ENCODE data around the gene TOMM22.

The TOMM22 gene

DNA sequence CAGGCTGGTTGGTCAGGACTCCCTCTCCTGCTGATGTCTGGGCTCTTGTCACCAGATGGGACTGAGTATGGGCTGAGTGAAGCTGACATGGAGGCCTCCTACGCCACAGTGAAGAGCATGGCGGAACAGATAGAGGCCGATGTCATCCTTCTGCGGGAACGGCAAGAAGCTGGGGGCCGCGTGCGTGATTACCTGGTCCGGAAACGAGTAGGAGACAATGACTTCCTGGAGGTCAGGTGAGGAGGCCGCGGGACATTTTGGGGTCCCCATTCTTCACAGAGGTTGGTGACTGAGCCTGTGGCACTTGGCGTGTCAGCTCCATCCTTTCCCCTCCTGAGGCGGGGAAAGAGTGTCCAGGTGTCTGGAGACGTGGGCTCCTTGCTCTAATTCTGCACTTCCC, 34.1 kb downstream of the TOMM22 start:
- no peak for DNase-seq

DNA sequence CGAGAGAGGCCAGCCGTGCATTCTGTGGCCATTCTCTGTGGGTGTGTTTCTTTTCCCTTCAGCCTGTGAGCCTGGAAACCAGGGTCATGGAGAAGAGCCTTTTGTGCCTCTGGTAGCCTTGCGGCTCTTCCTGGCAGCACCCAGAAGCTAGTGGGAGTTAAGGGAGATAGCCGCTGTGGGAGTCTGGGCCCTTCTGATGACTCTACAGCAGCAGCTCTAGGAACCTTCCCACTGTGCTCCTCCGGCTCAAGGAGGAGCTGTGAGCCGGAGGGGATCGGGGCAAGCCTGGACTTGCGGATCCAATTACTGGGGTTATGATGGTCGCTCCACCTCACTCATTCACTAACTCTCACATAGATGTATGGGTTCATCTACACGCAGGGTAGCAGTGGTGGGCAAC, 34.5 kb downstream of the TOMM22 start:
- no peak for DNase-seq

- DNase-seq = no peak
Observed at GRCh38 chr22:38716826-38717225, 35.1 kb downstream of the TOMM22 start.

DNA sequence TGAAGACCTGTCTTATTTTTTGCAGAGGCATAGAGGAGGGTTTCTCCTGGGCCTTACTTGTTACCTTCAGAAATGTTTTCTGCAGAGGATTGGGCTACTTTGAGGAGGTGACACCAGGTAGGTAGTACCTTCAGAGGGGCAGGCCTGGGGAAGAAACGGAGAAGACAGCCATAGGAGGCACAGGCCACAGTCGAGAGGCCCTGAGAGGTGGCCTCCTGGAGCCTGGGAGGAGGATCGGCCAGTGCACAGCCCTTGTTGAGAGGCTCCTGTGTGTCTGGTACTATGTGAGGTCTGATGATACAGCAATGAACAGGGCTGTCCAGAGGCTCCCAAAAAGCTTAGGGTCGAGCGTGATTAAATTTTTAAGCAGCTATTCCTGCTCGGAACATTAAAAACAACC, 35.5 kb downstream of the TOMM22 start:
- no peak for DNase-seq

DNA sequence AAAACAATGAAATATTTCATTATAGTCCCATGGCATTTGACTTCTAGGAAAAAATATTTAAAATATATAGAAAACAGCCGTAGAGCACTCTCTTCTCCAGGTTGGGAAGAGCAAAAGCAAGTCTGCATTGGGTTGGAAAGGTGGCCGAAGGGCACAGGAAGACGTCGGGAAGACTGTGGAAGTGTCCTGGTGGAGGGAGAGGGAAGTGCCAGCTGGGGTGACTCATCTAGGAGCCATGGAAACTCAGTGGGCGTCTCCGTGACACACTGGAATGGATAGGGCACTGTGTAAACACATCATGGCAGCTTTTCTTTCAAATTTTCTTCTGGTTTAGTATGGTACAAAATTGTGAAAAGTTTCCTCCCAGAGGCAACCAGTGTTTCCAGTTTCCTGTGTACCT, 36.7 kb downstream of the TOMM22 start:
- DNase-seq = no peak

- DNase-seq = no peak
Observed at GRCh38 chr22:38719196-38719595, 37.4 kb downstream of the TOMM22 start.

DNA sequence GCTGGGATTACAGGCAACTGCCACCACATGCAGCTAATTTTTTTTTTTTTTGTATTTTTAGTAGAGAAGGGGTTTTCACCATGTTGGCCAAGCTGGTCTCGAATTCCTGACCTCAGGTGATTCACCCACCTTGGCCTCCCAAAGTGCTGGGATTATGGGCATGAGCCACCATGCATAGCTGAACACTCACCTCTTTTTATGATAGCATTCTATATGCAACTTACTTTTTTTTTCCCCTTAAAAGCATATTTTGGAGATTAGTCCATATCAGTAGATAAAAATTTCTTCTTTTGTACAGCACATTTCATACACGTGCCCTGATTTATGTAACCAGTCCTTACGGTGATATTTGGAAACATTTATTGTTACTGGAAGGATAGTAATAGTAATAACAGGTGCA, 38.6 kb downstream of the TOMM22 start:
- DNase-seq = no peak

DNA sequence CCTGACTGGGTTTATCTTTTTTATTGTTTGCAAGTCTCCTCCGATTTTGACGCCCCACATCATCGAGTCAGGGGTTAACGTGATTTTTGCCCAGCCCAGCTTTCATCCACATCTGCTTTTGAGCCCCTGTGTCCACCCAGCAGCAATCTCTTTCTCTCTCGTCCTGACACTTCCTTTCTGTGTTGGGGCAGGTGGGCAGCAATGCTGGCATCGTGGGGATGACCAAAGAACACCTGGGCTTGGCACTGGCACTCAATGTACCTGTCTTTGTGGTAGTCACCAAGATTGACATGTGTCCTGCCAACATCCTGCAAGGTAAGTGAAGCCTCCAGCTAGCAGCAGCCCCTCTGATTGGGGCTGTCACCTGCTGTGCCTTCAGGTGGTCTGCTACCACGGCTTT, 39.8 kb downstream of the TOMM22 start:
- no peak for DNase-seq

GRCh38 chr22:38724176-38724575, 42.4 kb downstream of the TOMM22 start:
- no peak for DNase-seq

- no peak for DNase-seq
Observed at GRCh38 chr22:38724926-38725571, 43.3 kb downstream of the TOMM22 start.

- no peak for DNase-seq
Observed at GRCh38 chr22:38725900-38726655, 44.3 kb downstream of the TOMM22 start.

GRCh38 chr22:38727123-38727522, 45.4 kb downstream of the TOMM22 start:
- no peak for DNase-seq

GRCh38 chr22:38727530-38728451, 46.0 kb downstream of the TOMM22 start:
- no peak for DNase-seq

DNA sequence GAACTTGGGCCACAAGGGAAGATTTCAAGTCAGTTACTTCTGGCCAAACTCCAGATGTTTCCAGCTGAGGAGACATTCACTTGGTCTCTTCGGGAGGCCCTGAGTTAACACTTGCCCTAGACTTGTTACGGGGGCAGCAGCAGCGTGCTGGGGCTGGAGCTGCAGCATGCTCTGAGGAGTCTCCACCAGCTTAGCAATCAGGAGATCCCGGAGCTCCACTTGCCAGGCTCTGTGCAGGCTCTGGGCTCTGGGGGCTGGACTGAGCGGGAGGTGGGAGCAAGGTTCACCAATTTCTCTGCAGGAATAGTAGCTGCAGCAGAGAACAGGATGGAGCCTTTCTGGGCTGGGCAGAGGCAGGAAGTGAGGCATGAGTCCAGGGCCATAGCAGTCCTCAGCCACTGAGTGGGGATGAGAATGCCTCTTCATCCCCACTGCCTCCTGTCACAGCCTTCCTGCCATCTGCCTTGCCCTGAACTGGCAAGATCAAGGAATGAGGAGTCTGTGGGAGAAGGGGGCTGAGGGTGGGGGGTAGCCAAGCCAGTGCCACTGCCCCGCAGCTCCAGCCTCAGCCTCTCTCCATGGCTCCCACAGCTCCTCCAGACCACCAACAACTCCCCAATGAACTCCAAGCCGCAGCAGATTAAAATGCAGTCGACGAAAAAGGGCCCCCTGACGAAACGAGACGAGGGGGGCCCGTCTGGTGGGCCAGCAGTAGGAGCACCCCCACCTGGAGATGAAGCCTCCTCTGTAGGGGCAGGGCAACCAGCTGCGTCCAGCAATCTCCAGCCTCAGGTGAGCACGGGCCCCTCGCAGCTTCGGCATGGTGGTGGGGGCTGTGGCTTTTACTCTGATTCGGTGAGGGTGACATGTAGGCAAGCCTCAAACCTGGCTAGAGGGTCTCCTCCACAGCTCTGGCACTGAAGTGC, 47.4 kb downstream of the TOMM22 start:
- DNase-seq = no peak

DNA sequence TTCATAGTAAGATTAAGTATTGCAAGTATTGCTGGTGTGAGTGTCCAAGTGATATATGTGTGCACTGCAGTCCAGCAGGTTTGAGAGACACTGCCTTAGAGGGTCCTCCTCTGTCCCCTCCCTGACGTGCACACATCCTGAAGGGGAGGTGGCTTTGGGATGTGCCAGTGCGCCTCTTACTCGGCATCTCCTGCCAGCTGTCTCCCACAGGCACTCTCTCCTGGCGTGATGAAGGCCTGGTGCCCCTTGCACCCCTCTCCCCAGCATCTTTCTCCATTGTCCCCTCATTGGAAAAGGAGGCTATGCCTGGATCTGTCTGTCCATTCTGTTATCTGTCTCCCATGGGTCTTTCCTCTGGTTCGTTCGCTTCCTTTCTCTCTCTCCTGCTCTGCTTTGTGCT, 48.2 kb downstream of the TOMM22 start:
- DNase-seq = no peak

- DNase-seq = no peak
Observed at GRCh38 chr22:38730411-38730871, 48.7 kb downstream of the TOMM22 start.

- no peak for DNase-seq
Observed at GRCh38 chr22:38731703-38732161, 50.0 kb downstream of the TOMM22 start.

DNA sequence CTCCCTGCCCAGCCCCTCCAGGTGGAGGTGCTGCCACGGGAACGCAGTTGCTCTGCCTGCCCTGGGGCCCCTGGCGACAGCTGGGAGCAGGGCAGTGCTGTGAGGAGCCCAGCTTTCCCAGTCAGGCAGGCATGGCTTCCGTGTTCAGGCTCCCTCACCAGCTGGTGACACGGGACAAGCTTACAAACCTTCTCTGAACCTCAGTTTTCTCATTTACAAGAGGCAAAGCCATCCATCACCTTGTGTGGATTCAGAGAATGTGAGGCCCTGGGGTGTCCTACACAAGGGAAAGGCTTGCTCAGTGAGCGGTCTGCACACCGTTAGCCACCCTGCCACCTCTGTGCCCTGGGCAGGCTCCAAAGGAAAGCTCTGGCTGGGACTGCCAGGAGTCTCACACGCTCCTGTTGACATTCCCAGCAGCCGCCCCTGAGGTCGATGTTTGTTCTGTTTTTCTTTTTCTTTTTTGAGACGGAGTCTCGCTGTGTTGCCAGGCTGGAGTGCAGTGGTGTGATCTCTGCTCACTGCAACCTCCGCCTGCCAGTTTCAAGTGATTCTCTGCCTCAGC, 50.6 kb downstream of the TOMM22 start:
- DNase-seq = no peak

GRCh38 chr22:38733329-38733723, 51.6 kb downstream of the TOMM22 start:
- no peak for DNase-seq

GRCh38 chr22:38733724-38734381, 52.1 kb downstream of the TOMM22 start:
- peak; percentile 27 for DNase-seq

GRCh38 chr22:38734421-38735100, 52.8 kb downstream of the TOMM22 start:
- no peak for DNase-seq
